ENCODE measurements around the gene WIPF1. TPM values are rescaled to one million over a fixed set of nuclear protein-coding genes. Genes with fewer than 3 reads are reported as not detected.
A peak's percentile ranks its signal among the peaks of the same experiment; 100 is the strongest.

WIPF1 gene
- total RNA-seq, 6 experiments from 2014 or later: 5.0 to 15.3 (median 7.1) TPM

- Histone ChIP-seq H3K27ac (peak overlapping the region; percentile 48 to 70 (median 67)), H3K9me3 (no peaks in the 10 kb centered on the region), H3K4me1 (peaks cover 0 to 3% (median 0%) of the 10 kb centered on the region in 4 donors), H3K36me3 (no peaks in the 10 kb centered on the region), H3K4me3 (peak overlapping the region; percentile 8 to 27 (median 10)), H3K27me3 (no peaks in the 10 kb centered on the region)
- 35% methylated on average over 11 of the region's 13 CpGs for WGBS (ENCODE audit: insufficient coverage, low coverage, low lambda C conversion rate, missing lambda C conversion rate)
- no peak for DNase-seq
- peak; percentile 63 to 72 (median 68) for ATAC-seq
- TF ChIP-seq POLR2A (IDR thresholded peaks at IDR 0.05): no peak
- TF ChIP-seq, protein P1, sequence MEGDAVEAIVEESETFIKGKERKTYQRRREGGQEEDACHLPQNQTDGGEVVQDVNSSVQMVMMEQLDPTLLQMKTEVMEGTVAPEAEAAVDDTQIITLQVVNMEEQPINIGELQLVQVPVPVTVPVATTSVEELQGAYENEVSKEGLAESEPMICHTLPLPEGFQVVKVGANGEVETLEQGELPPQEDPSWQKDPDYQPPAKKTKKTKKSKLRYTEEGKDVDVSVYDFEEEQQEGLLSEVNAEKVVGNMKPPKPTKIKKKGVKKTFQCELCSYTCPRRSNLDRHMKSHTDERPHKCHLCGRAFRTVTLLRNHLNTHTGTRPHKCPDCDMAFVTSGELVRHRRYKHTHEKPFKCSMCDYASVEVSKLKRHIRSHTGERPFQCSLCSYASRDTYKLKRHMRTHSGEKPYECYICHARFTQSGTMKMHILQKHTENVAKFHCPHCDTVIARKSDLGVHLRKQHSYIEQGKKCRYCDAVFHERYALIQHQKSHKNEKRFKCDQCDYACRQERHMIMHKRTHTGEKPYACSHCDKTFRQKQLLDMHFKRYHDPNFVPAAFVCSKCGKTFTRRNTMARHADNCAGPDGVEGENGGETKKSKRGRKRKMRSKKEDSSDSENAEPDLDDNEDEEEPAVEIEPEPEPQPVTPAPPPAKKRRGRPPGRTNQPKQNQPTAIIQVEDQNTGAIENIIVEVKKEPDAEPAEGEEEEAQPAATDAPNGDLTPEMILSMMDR (IDR thresholded peaks at IDR 0.05): no peak
- intact Hi-C loops (cut with DNase I): no loop called here
Observed at GRCh38 chr2:174634130-174635014, 36.8 kb upstream of the WIPF1 start.

- no peak for DNase-seq
- TF ChIP-seq POLR2A (IDR thresholded peaks at IDR 0.05): no peak
- TF ChIP-seq, protein P1 (IDR thresholded peaks at IDR 0.05): no peak
- H3K9me3 ChIP-seq: no peaks in the 10 kb centered on the region
- ATAC-seq: peak; percentile 30 to 59 (median 38)
- H3K27ac ChIP-seq: peak overlapping the region; percentile 45 to 70 (median 67)
- no peaks in the 10 kb centered on the region for H3K36me3 ChIP-seq
- H3K4me1 ChIP-seq: peaks cover 0 to 3% (median 0%) of the 10 kb centered on the region in 4 donors
- intact Hi-C loops (cut with DNase I): no loop called here
- no peaks in the 10 kb centered on the region for H3K27me3 ChIP-seq
- 58% methylated on average over 7 of the region's 8 CpGs for WGBS (ENCODE audit: insufficient coverage, low coverage, low lambda C conversion rate, missing lambda C conversion rate)
- peak overlapping the region; percentile 8 to 27 (median 10) for H3K4me3 ChIP-seq
Observed at GRCh38 chr2:174633623-174633930, 36.0 kb upstream of the WIPF1 start.

DNA sequence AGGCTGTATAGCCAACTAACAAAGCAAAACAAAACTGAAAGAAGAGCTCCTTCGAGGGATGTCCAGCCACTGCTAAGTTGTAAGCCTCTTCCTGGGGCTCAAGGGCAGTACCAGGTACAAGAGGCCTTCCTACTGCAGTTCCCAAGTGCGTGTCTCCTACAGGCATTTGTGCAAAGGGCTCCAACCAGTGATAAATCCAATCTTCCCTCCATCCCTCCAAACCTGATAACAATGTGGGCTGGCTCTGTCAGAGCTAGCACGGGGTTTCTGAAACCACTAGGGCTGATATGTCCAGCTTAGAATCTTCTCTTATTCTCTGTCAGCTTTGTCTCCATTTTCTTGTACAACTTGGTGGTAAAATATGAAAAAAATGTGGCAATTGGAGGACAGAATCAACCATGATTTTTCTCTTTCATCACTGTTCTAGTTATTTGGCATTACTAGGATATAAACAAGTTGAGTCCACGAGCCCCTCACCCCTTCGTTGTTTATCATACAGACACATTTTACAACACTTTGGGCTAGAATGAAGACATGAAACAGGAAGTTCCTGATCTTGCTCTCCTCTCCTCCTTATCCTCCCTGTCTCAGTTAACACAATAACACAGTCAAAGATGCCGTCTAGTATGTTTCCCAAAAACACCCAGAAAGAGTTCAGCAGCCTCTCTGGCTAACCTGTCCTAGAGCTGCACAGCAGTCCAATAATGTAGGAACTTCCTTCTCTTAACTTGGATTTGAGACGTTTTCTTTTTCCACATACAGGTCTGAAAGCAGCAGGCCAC is 35.4 kb upstream of the WIPF1 start:
- 23% methylated on average over 5 of the region's 7 CpGs for WGBS (ENCODE audit: insufficient coverage, low coverage, low lambda C conversion rate, missing lambda C conversion rate)
- intact Hi-C loops (cut with DNase I): no loop called here
- DNase-seq: no peak

More for the DNA sequence above, 35.4 kb upstream of the WIPF1 start:
- Histone ChIP-seq H3K27me3 (no peaks in the 10 kb centered on the region), H3K27ac (peak overlapping the region; percentile 45 to 70 (median 67)), H3K36me3 (no peaks in the 10 kb centered on the region), H3K4me3 (peak overlapping the region; percentile 8 to 27 (median 19)), H3K9me3 (no peaks in the 10 kb centered on the region), H3K4me1 (peaks cover 0 to 3% (median 0%) of the 10 kb centered on the region in 4 donors)
- ATAC-seq: peak; percentile 26 to 58 (median 46)
- no peak for TF ChIP-seq POLR2A (IDR thresholded peaks at IDR 0.05)
- TF ChIP-seq, protein P1 (IDR thresholded peaks at IDR 0.05): no peak
